DND-41 (cell line): ENCODE data around the gene RACGAP1.

Experiments used
- ATAC-seq: fragments of 200-7000 bp; cut with Tn5 transposase; 3 replicates; pipeline ENCODE4 v1.9.1; 2021; ENCODE audit warnings: low read depth; ENCODE audit not compliant: insufficient read depth
- DNase-seq: peaks from one replicate; pipeline ENCODE4 v3.0.0-alpha.2; 2020
- H2AFZ ChIP-seq: 2 replicates; pipeline ENCODE4 v1.6.0; 2012; ENCODE audit warnings: low read depth, low read length
- H3K27ac ChIP-seq: 2 replicates; pipeline ENCODE4 v1.5.1; 2012; ENCODE audit warnings: low read length, inconsistent platforms
- H3K27me3 ChIP-seq: fragments of 200-600 bp; sonication (generic); 2 replicates; pipeline ENCODE4 v1.6.0; 2012; ENCODE audit warnings: low read length, mild to moderate bottlenecking, inconsistent platforms; ENCODE audit not compliant: insufficient read depth, poor library complexity
- H3K36me3 ChIP-seq: 2 replicates; pipeline ENCODE4 v1.5.1; 2012; ENCODE audit warnings: low read length, inconsistent platforms; ENCODE audit not compliant: insufficient read depth
- H3K4me1 ChIP-seq: 2 replicates; pipeline ENCODE4 v1.5.1; 2012; ENCODE audit warnings: mild to moderate bottlenecking, low read length; ENCODE audit not compliant: insufficient read depth
- H3K4me2 ChIP-seq: 2 replicates; pipeline ENCODE4 v1.6.0; 2012; ENCODE audit warnings: mild to moderate bottlenecking, moderate library complexity, low read length, inconsistent platforms; ENCODE audit not compliant: insufficient read depth
- H3K4me3 ChIP-seq, 2 experiments: fragments of 200-600 bp in 1 of 2; shearing (Covaris generic) in 1 of 2; 2 replicates each; pipeline ENCODE4 v1.5.1; 2012 to 2016; ENCODE audit warnings: inconsistent platforms in 2 of 2, low read length in 2 of 2, mild to moderate bottlenecking in 2 of 2, low read depth in 1 of 2, moderate library complexity in 1 of 2
- H3K79me2 ChIP-seq: 2 replicates; pipeline ENCODE4 v1.6.0; 2012; ENCODE audit warnings: low read length, inconsistent platforms; ENCODE audit not compliant: insufficient read depth
- H3K9ac ChIP-seq: 2 replicates; pipeline ENCODE4 v1.6.0; 2012; ENCODE audit warnings: low read depth, mild to moderate bottlenecking, inconsistent platforms, low read length, moderate library complexity
- H3K9me3 ChIP-seq: 2 replicates; pipeline ENCODE4 v1.5.1; 2012; ENCODE audit warnings: low read length, moderate library complexity, mild to moderate bottlenecking, inconsistent platforms; ENCODE audit not compliant: insufficient read depth, severe bottlenecking
- H4K20me1 ChIP-seq: 2 replicates; pipeline ENCODE4 v1.6.0; 2012; ENCODE audit warnings: low read length; ENCODE audit not compliant: insufficient read depth
- EZH2 ChIP-seq: IDR thresholded peaks from 3 replicates; pipeline ENCODE4 v1.6.1; 2012; ENCODE audit warnings: borderline replicate concordance, low read depth, mild to moderate bottlenecking, moderate library complexity, low read length, inconsistent platforms; ENCODE audit not compliant: severe bottlenecking
- TF ChIP-seq, protein P1 (sequence below): IDR thresholded peaks from 2 replicates; pipeline ENCODE4 v1.5.1; 2012; ENCODE audit warnings: borderline replicate concordance, low read length, moderate library complexity, mild to moderate bottlenecking; ENCODE audit not compliant: poor library complexity, severe bottlenecking; ENCODE audit errors: extremely low read depth

RACGAP1 gene

DNA sequence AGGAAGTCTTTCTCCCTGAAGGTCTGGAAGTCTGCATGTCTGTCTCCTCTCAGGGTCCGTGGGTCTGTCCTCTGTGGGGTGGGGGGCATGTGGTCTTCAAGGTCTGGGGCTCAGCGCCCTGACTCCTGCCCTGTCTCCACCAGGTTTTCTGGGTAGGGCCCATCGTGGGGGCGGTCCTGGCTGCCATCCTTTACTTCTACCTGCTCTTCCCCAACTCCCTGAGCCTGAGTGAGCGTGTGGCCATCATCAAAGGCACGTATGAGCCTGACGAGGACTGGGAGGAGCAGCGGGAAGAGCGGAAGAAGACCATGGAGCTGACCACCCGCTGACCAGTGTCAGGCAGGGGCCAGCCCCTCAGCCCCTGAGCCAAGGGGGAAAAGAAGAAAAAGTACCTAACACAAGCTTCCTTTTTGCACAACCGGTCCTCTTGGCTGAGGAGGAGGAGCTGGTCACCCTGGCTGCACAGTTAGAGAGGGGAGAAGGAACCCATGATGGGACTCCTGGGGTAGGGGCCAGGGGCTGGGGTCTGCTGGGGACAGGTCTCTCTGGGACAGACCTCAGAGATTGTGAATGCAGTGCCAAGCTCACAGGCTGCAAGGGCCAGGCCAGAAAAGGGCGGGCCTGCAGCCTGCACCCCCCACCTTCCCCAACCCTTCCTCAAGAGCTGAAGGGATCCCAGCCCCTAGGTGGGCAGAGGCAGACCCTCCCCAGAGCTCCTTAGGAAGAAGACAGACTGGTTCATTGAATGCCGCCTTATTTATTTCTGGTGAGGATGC is 60.3 kb downstream of the RACGAP1 start:
- Histone ChIP-seq H2AFZ (no peak overlapping the region), H3K27me3 (peaks cover 24% of the 10 kb centered on the region), H4K20me1 (peaks cover 8% of the 10 kb centered on the region; the same call in 1 of the 2 replicates), H3K79me2 (no peaks in the 10 kb centered on the region), H3K27ac (no peak overlapping the region), H3K4me1 (peaks cover 24% of the 10 kb centered on the region), H3K9ac (no peak overlapping the region), H3K36me3 (no peaks in the 10 kb centered on the region), H3K9me3 (no peaks in the 10 kb centered on the region), H3K4me3 (no peak overlapping the region), H3K4me2 (no peak overlapping the region)
- DNase-seq = no peak
- no peak for ATAC-seq
- TF ChIP-seq, protein P1, sequence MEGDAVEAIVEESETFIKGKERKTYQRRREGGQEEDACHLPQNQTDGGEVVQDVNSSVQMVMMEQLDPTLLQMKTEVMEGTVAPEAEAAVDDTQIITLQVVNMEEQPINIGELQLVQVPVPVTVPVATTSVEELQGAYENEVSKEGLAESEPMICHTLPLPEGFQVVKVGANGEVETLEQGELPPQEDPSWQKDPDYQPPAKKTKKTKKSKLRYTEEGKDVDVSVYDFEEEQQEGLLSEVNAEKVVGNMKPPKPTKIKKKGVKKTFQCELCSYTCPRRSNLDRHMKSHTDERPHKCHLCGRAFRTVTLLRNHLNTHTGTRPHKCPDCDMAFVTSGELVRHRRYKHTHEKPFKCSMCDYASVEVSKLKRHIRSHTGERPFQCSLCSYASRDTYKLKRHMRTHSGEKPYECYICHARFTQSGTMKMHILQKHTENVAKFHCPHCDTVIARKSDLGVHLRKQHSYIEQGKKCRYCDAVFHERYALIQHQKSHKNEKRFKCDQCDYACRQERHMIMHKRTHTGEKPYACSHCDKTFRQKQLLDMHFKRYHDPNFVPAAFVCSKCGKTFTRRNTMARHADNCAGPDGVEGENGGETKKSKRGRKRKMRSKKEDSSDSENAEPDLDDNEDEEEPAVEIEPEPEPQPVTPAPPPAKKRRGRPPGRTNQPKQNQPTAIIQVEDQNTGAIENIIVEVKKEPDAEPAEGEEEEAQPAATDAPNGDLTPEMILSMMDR = no peak
- no peak for TF ChIP-seq EZH2

DNA sequence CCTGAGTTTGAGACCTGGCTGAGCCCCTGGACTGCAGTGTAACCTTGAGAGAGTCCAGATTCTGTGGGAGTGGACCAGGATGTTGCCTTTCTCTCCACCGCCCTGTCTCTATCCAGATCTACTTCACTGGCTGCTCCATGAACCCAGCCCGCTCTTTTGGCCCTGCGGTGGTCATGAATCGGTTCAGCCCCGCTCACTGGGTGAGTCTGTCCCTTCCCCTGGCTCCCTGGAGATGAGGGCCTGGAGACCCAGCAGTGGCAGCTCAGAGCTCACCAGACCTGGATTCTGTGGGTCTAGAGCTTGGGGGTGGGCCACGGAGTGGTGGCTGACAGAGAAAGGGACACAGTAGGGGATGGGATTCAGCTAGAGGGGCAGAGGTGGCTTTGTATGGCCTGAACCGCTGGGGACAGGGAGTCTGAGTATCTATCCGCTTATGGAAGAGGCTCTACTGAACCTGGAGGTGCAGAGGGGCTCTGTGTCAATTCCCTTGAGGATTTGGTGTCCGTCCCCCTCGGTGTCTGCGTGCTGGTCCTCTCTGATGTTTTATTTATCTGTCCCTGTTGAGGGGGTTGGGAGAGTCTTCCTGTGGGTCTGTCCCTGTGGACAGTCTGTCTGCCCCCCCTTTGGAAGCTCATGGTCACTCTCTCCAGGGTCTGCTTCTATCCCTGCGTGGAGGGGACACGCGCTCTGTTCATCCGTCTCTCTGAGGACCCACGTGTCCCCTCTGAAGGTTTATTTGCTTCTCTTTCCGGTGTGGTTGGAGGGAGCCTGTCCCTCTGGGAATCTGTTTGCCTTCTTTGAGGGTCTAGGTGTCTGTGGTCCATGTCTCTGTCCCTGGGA is 61.1 kb downstream of the RACGAP1 start:
- no peak overlapping the region for H3K4me3 ChIP-seq
- no peak overlapping the region for H2AFZ ChIP-seq
- peaks cover 29% of the 10 kb centered on the region for H3K4me1 ChIP-seq
- no peak overlapping the region for H3K9ac ChIP-seq
- H3K27me3 ChIP-seq = peaks cover 17% of the 10 kb centered on the region
- H3K27ac ChIP-seq = no peak overlapping the region
- H4K20me1 ChIP-seq = peaks cover 6% of the 10 kb centered on the region; the same call in 1 of the 2 replicates
- H3K9me3 ChIP-seq = no peaks in the 10 kb centered on the region
- H3K36me3 ChIP-seq = no peaks in the 10 kb centered on the region
- TF ChIP-seq, protein P1 = no peak
- TF ChIP-seq EZH2 = no peak
- ATAC-seq = no peak
- no peak for DNase-seq
- H3K79me2 ChIP-seq = no peaks in the 10 kb centered on the region
- H3K4me2 ChIP-seq = no peak overlapping the region

DNA sequence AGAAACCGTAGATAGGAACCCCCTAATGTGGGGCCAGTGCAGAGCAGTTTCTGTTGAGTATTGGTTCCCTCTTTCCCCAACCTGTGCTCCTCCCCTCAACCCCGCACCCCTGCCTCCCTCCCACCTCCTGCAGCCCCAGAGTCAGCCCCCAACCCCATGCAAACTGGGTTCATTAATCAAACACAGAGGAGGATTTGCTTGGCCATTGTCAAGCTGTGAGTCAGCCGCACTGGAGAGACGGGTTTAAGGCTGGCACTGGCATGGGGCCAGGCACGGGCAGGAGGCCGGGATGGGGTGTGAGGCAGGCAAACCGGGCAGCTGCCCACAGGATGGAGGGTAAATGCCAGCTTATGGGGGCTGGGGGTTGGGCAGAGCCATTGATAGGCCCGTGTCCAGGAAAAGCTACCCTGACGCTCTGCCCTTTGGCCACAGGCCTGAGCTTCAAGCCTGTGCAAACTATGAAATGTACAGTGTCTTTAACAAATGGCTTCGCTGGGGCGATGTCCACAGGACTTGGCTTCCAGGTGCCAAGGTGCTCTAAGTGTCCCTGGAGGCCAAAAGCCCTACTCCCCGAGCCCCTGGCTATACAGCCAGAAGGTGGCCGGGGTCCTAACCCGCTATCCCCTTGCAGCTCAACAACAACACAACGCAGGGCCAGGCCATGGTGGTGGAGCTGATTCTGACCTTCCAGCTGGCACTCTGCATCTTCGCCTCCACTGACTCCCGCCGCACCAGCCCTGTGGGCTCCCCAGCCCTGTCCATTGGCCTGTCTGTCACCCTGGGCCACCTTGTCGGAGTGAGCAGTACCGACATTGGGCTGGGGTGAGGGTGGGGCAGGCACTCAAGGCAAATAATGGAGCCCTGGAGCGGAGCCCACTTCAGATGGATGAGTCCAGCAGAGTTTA is 62.2 kb downstream of the RACGAP1 start:
- no peak for DNase-seq
- Histone ChIP-seq H3K27me3 (peaks cover 12% of the 10 kb centered on the region), H2AFZ (no peak overlapping the region)

More for the DNA sequence above, 62.2 kb downstream of the RACGAP1 start:
- Histone ChIP-seq H3K27ac (no peak overlapping the region), H3K4me3 (no peak overlapping the region), H3K79me2 (no peaks in the 10 kb centered on the region), H3K9me3 (no peaks in the 10 kb centered on the region), H4K20me1 (peaks cover 6% of the 10 kb centered on the region; the same call in 1 of the 2 replicates), H3K9ac (no peak overlapping the region), H3K36me3 (no peaks in the 10 kb centered on the region), H3K4me1 (peaks cover 29% of the 10 kb centered on the region), H3K4me2 (no peak overlapping the region)
- no peak for TF ChIP-seq EZH2
- TF ChIP-seq, protein P1 = no peak
- no peak for ATAC-seq
